Neural progenitor cell (in vitro differentiated cells): ENCODE measurements around the gene SH2D4B.

Source experiments
- CTCF ChIP-seq: fragments of 200-600 bp; sonication (generic); IDR thresholded peaks from 2 replicates; pipeline ENCODE4 v1.5.1; 2017; ENCODE audit warnings: antibody characterized with exemption, mild to moderate bottlenecking
- EZH2phosphoT487 ChIP-seq: fragments of 200-600 bp; sonication (generic); IDR thresholded peaks from 2 replicates; pipeline ENCODE4 v1.6.1; 2017; ENCODE audit warnings: antibody characterized with exemption

- TF ChIP-seq EZH2phosphoT487 (no peak), CTCF (no peak)
These were observed 13.4 kb upstream of the SH2D4B start for GRCh38 chr10:80524190-80524909.
